H1 (cell line): ENCODE data around the gene CISTR. TPM values are rescaled to one million over a fixed set of nuclear protein-coding genes. Genes with fewer than 3 reads are reported as not detected.

Experiments used
- CTCF ChIA-PET: fragments of 300-600 bp; sonication (Branson Sonifier 250); formaldehyde crosslinking; loops from one replicate; lab custom pipeline; 2021; ENCODE audit not compliant: partially characterized antibody; lab: Charles Lee
- POLR2A ChIA-PET: fragments of 300-600 bp; sonication (Branson Sonifier 250); formaldehyde crosslinking; loops from one replicate; lab custom pipeline; 2021; ENCODE audit warnings: inconsistent platforms; ENCODE audit not compliant: partially characterized antibody; lab: Charles Lee
- DNase-seq, 2 experiments: peaks; one replicate each; pipeline versions ENCODE4 v3.0.0 to v3.0.0-alpha.2; 2010 to 2022; ENCODE audit warnings: low spot score in 2 of 2, low read depth in 1 of 2, mixed read lengths in 1 of 2
- FAIRE-seq: peaks from 2 replicates; lab custom pipeline; 2011; peaks lifted over from hg19 to GRCh38; lab: Jason Lieb, UNC
- H2AFZ ChIP-seq: 2 replicates; pipeline ENCODE4 v1.8.1; 2012; ENCODE audit warnings: low read length, inconsistent platforms
- H2AK5ac ChIP-seq: 2 replicates; pipeline ENCODE4 v1.6.1; 2013; ENCODE audit warnings: low read depth, low read length
- H2BK120ac ChIP-seq: replicated peaks from 2 replicates; pipeline ENCODE3; 2013; ENCODE audit warnings: low read depth, low read length, inconsistent platforms
- H2BK12ac ChIP-seq: 2 replicates; pipeline ENCODE4 v1.6.1; 2013; ENCODE audit warnings: low read depth, low read length
- H2BK15ac ChIP-seq: 2 replicates; pipeline ENCODE4 v1.6.1; 2013; ENCODE audit warnings: low read length
- H2BK20ac ChIP-seq: 2 replicates; pipeline ENCODE4 v1.6.1; 2013; ENCODE audit warnings: low read length
- H2BK5ac ChIP-seq: 2 replicates; pipeline ENCODE4 v1.6.1; 2013; ENCODE audit warnings: low read depth, low read length
- H3K14ac ChIP-seq: 2 replicates; pipeline ENCODE4 v1.6.1; 2013; ENCODE audit warnings: inconsistent platforms; ENCODE audit not compliant: insufficient read length
- H3K18ac ChIP-seq: 2 replicates; pipeline ENCODE4 v1.6.1; 2013; ENCODE audit warnings: low read length; ENCODE audit errors: extremely low read depth
- H3K23ac ChIP-seq: 2 replicates; pipeline ENCODE4 v1.6.1; 2013; ENCODE audit warnings: inconsistent platforms; ENCODE audit not compliant: insufficient read length
- H3K23me2 ChIP-seq: 2 replicates; pipeline ENCODE4 v1.6.1; 2013; ENCODE audit warnings: low read depth, low read length
- H3K27ac ChIP-seq: 2 replicates; pipeline ENCODE4 v1.6.1; 2011; ENCODE audit warnings: low read depth, low read length, inconsistent platforms
- H3K27me3 ChIP-seq, 4 experiments: replicated peaks in 1 of 4; 1 replicate in 1 of 4; 2 replicates in 3 of 4; pipeline versions ENCODE4 v1.6.1 to v1.8.1; 2011 to 2013; ENCODE audit warnings: low read length in 3 of 4, mild to moderate bottlenecking in 3 of 4, inconsistent platforms in 2 of 4, mixed read lengths in 2 of 4, moderate library complexity in 1 of 4; ENCODE audit not compliant: control insufficient read depth in 3 of 4, insufficient read depth in 3 of 4; ENCODE audit errors: extremely low read depth in 1 of 4
- H3K36me3 ChIP-seq, 4 experiments: 2 replicates each; pipeline versions ENCODE4 v1.6.1 to v1.8.1; 2011 to 2013; ENCODE audit warnings: mild to moderate bottlenecking in 4 of 4, low read length in 3 of 4, moderate library complexity in 2 of 4, control low read depth in 1 of 4, inconsistent platforms in 1 of 4; ENCODE audit not compliant: insufficient read depth in 4 of 4, control insufficient read depth in 2 of 4
- H3K4ac ChIP-seq: replicated peaks from 2 replicates; pipeline ENCODE3; 2013; ENCODE audit warnings: low read length, low read depth, mixed read lengths, inconsistent platforms; ENCODE audit not compliant: insufficient read length
- H3K4me1 ChIP-seq, 4 experiments: replicated peaks in 1 of 4; 1 replicate in 1 of 4; 2 replicates in 3 of 4; pipeline versions ENCODE4 v1.6.1 to v1.8.1; 2011 to 2013; ENCODE audit warnings: low read length in 3 of 4, inconsistent platforms in 2 of 4, mixed read lengths in 1 of 4; ENCODE audit not compliant: insufficient read depth in 4 of 4, control insufficient read depth in 3 of 4
- H3K4me2 ChIP-seq, 2 experiments: 2 replicates each; pipeline versions ENCODE4 v1.6.1 to v1.8.1; 2011 to 2013; ENCODE audit warnings: low read depth in 2 of 2, low read length in 2 of 2, control low read depth in 1 of 2, inconsistent platforms in 1 of 2, mild to moderate bottlenecking in 1 of 2; ENCODE audit not compliant: insufficient read depth in 1 of 2
- H3K4me3 ChIP-seq, 4 experiments: fragments of 200-600, 300-600 bp in 1 of 4; sonication (generic), shearing (Covaris generic), sonication (Bioruptor Twin) in 1 of 4; 2 replicates each; pipeline versions ENCODE4 v1.5.1 to v1.8.1; 2011 to 2016; ENCODE audit warnings: low read length in 4 of 4, low read depth in 3 of 4, control low read depth in 2 of 4, inconsistent platforms in 2 of 4, mild to moderate bottlenecking in 2 of 4, mixed read lengths in 1 of 4, moderate library complexity in 1 of 4; ENCODE audit not compliant: insufficient read depth in 2 of 4; ENCODE audit errors: extremely low read depth in 1 of 4
- H3K56ac ChIP-seq: replicated peaks from 2 replicates; pipeline ENCODE3; 2013; ENCODE audit warnings: low read depth, mild to moderate bottlenecking, mixed read lengths, low read length, inconsistent platforms; ENCODE audit not compliant: insufficient read length
- H3K79me1 ChIP-seq: 2 replicates; pipeline ENCODE4 v1.6.1; 2013; ENCODE audit warnings: low read depth, low read length, control low read depth
- H3K79me2 ChIP-seq, 2 experiments: 2 replicates each; pipeline versions ENCODE4 v1.6.1 to v1.8.1; 2012 to 2013; ENCODE audit warnings: low read length in 2 of 2, mild to moderate bottlenecking in 2 of 2, inconsistent platforms in 1 of 2; ENCODE audit not compliant: insufficient read depth in 2 of 2, control insufficient read depth in 1 of 2
- H3K9ac ChIP-seq, 4 experiments: replicated peaks in 1 of 4; 1 replicate in 1 of 4; 2 replicates in 3 of 4; pipeline versions ENCODE4 v1.6.1 to v1.8.1; 2011 to 2013; ENCODE audit warnings: low read depth in 3 of 4, low read length in 3 of 4, control low read depth in 2 of 4, mild to moderate bottlenecking in 2 of 4, moderate library complexity in 2 of 4, inconsistent platforms in 1 of 4; ENCODE audit errors: extremely low read depth in 1 of 4
- H3K9me3 ChIP-seq, 2 experiments: 2 replicates each; pipeline versions ENCODE4 v1.6.1 to v1.8.1; 2012 to 2013; ENCODE audit warnings: mild to moderate bottlenecking in 2 of 2, moderate library complexity in 2 of 2, control low read depth in 1 of 2, inconsistent platforms in 1 of 2, low read depth in 1 of 2, low read length in 1 of 2, mixed read lengths in 1 of 2; ENCODE audit not compliant: insufficient read depth in 2 of 2
- H4K20me1 ChIP-seq, 2 experiments: replicated peaks in 1 of 2; 2 replicates each; pipeline versions ENCODE3 to v1.8.1; 2011 to 2013; ENCODE audit warnings: inconsistent platforms in 2 of 2, low read length in 2 of 2, mild to moderate bottlenecking in 1 of 2; ENCODE audit not compliant: insufficient read depth in 2 of 2, control insufficient read depth in 1 of 2
- H4K5ac ChIP-seq: 2 replicates; pipeline ENCODE4 v1.6.1; 2013; ENCODE audit warnings: low read length, low read depth, mixed read lengths, inconsistent platforms; ENCODE audit not compliant: insufficient read length
- H4K8ac ChIP-seq: 2 replicates; pipeline ENCODE4 v1.8.0; 2013; ENCODE audit warnings: mild to moderate bottlenecking, moderate library complexity, low read length, inconsistent platforms; ENCODE audit not compliant: insufficient read depth; ENCODE audit errors: extremely low read depth
- H4K91ac ChIP-seq: replicated peaks from 2 replicates; pipeline ENCODE3; 2013; ENCODE audit warnings: low read length, mixed read lengths, inconsistent platforms; ENCODE audit not compliant: insufficient read length
- KDM5A ChIP-seq: fragments of 200-600 bp; IDR thresholded peaks from 2 replicates; pipeline ENCODE4 v1.7.1; 2012; ENCODE audit warnings: mild to moderate bottlenecking, low read length, inconsistent platforms, mixed read lengths
- NANOG ChIP-seq: IDR thresholded peaks from 2 replicates; pipeline ENCODE4 v1.6.1; 2011; ENCODE audit warnings: low read length, low read depth, mild to moderate bottlenecking, inconsistent platforms; ENCODE audit not compliant: insufficient read depth, poor library complexity, severe bottlenecking
- RAD21 ChIP-seq, 2 experiments: IDR thresholded peaks in 1 of 2; conservative IDR thresholded peaks in 1 of 2; 2 replicates each; pipeline ENCODE4 v1.6.1; 2011; ENCODE audit warnings: low read depth in 2 of 2, low read length in 2 of 2, improper control_type of control experiment in 1 of 2, inconsistent platforms in 1 of 2, mild to moderate bottlenecking in 1 of 2, moderate library complexity in 1 of 2
- WGBS, 2 experiments: shearing (Covaris generic) in 1 of 2; methylation state at CpG; one replicate each; pipeline versions ENCODE4 v1.1.6 to v1.1.7; 2013 to 2015; ENCODE audit warnings: low lambda C conversion rate in 2 of 2, mixed read lengths in 2 of 2, inconsistent platforms in 1 of 2, low coverage in 1 of 2, missing lambda C conversion rate in 1 of 2; ENCODE audit not compliant: insufficient replicate concordance in 2 of 2, insufficient coverage in 1 of 2, insufficient read length in 1 of 2; ENCODE audit errors: extremely low coverage in 1 of 2, missing lambda C conversion rate in 1 of 2; 5-methylcytosine and 5-hydroxymethylcytosine counted together
- polyA plus RNA-seq, 7 experiments: library from polyadenylated mRNA; depleted of rRNA in 3 of 7; stranded (reverse) in 5 of 7; unstranded in 2 of 7; fragments of >200 nt in 5 of 7; fragments of 200-250 nt in 2 of 7; gene quantifications; 1 replicate in 5 of 7; 2 replicates in 1 of 7; 4 replicates in 1 of 7; pipeline versions ENCODE4 v1.2.1 to v1.2.3, GENCODE V29; 2011 to 2013; ENCODE audit warnings: missing spikeins in 2 of 7, mixed read lengths in 2 of 7
- total RNA-seq: library from RNA; stranded (reverse); fragmentation: NEBNext Ultra II Directional; extraction: Animal tissue kit (Norgen Biotek cat#: 25700); gene quantifications from 2 replicates; pipeline ENCODE4 v1.2.1, GENCODE V29; 2021

Gene CISTR
- total and polyA plus RNA-seq, 2 of the 8 experiments (the other 6 are each of a cell fraction or from before 2014, with no cell fraction given) = not detected

DNA sequence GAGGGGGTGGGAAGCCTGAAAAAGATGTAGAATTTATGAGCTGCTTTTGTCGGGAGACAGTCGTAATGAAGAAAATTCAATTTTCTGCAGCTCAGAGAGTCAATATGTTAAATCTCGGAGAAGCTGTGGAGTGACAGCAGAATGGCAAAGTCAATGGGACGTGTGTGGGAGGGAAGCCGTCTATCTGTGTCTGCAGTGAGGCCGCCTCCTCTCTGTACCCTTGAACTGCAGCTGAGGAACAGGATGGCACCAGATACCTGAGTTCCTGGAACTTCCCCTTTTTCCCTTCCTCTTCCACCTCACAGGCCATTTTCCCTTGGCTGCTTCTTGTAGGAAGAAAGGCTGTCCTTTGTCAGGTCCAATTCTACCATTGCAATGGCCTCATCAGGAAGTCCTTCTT is 15.2 kb downstream of the CISTR start:
- Histone ChIP-seq H3K4me3 (no peak overlapping the region), H3K23me2 (peaks cover 17% of the 10 kb centered on the region), H3K4me2 (no peak overlapping the region), H4K5ac (no peak overlapping the region), H2BK120ac (no peak overlapping the region), H3K79me2 (no peaks in the 10 kb centered on the region), H2BK15ac (no peak overlapping the region), H4K91ac (no peak overlapping the region), H3K56ac (no peak overlapping the region), H3K27me3 (peaks cover 30 to 60% (median 51%) of the 10 kb centered on the region in 4 experiments), H3K36me3 (no peaks in the 10 kb centered on the region), H3K23ac (no peak overlapping the region), H3K4ac (no peak overlapping the region), H3K9ac (no peak overlapping the region), H2AK5ac (no peak overlapping the region), H4K8ac (no peak overlapping the region), H3K9me3 (no peaks in the 10 kb centered on the region), H3K79me1 (no peaks in the 10 kb centered on the region), H3K4me1 (peaks cover 0 to 9% (median 6%) of the 10 kb centered on the region in 4 experiments; a peak in 5 of 7 replicates), H2BK12ac (no peak overlapping the region; the same call in 1 of the 2 replicates), H2BK5ac (no peak overlapping the region), H2BK20ac (no peak overlapping the region), H4K20me1 (no peaks in the 10 kb centered on the region), H3K27ac (no peak overlapping the region), H3K14ac (no peak overlapping the region), H3K18ac (no peak overlapping the region), H2AFZ (no peak overlapping the region)
- WGBS, 2 experiments = 90% methylated on average over 6 of the region's 6 CpGs; no CpG with 5 or more reads in 1 of the 2 experiments
- DNase-seq = no peak
- POLR2A ChIA-PET = interaction anchor here (0.7 to 1.6 kb wide), 3 partner anchors 14 to 253 kb away, joined by 3 to 4 read pairs (median 4); partner anchors contain the start of gene TARBP2
- TF ChIP-seq NANOG = no peak
- no peak for TF ChIP-seq KDM5A
- no peak for TF ChIP-seq RAD21 (IDR thresholded peaks at IDR 0.05 in 1 of 2, conservative IDR thresholded peaks at IDR 0.05 in 1 of 2; ENCODE audit: low read depth in 2 of 2, low read length in 2 of 2)
- no peak for FAIRE-seq
- CTCF ChIA-PET = interaction anchor here (1.1 to 21.0 kb wide), 8 partner anchors 8 to 225 kb away, joined by 3 to 531 read pairs (median 14); no protein-coding TSS in a partner anchor
